NCI-H2196 (cell line): ENCODE data around the gene DCUN1D2.

Experiments
- DNase-seq: peaks from one replicate; lab custom pipeline; 2025; ENCODE audit not compliant: unreplicated experiment; lab: John Stamatoyannopoulos, UW

The DCUN1D2 gene

GRCh38 chr13:113427562-113428468 lies 62.7 kb downstream of the DCUN1D2 start:
- DNase-seq: no peak

DNA sequence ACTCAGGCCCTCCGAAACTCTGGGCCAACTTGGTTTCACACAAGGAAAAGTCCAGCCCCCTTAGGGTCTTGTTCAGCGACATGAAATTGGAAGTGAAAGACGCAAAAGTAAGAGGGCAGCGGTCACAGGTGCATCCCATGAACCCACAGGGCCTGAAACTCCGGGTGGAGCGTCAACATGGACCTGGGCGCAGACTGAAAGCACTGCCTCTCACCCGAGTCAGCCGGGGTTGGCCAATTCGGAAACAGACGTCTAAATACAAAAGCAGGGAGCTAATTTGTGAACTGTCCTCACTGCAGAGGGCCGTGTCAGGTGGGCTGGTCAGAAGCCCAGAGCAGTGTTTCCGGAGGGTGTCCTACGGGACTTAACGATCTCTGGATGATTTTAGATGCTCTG lies 63.9 kb downstream of the DCUN1D2 start:
- no peak for DNase-seq

GRCh38 chr13:113425941-113426590 lies 64.4 kb downstream of the DCUN1D2 start:
- no peak for DNase-seq

DNA sequence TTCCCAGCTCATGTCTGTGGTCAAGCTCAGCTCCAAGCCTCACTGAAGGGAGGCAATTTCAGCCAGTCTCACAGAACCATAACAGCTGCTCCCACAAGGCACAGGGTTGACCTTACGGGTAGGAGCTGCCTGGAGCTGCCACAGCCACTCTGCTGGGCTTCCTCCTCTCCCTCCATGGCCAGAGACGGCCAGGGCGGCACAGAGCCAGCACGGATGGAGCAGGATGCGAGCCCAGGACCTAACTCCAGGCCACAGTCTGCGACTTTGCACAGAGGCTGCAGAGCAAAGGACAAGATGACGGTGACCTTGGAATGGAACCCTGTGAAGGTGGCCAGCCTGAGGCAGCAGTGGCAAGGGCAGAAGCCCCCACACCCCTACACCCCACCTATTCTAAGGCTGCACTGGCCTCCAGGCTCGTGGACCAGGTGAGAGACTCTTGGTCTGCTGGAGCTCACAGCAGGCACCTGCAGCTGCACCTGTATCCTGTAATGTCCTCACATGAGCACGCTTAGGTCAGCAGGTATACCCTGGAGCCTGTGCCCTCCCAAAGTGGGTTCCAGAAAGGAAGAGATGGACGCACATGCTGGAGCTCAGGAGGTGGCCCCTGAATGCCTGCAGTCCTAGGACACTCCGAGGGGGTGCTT lies 66.9 kb downstream of the DCUN1D2 start:
- DNase-seq: no peak

GRCh38 chr13:113422807-113423519 lies 67.5 kb downstream of the DCUN1D2 start:
- DNase-seq: no peak

DNA sequence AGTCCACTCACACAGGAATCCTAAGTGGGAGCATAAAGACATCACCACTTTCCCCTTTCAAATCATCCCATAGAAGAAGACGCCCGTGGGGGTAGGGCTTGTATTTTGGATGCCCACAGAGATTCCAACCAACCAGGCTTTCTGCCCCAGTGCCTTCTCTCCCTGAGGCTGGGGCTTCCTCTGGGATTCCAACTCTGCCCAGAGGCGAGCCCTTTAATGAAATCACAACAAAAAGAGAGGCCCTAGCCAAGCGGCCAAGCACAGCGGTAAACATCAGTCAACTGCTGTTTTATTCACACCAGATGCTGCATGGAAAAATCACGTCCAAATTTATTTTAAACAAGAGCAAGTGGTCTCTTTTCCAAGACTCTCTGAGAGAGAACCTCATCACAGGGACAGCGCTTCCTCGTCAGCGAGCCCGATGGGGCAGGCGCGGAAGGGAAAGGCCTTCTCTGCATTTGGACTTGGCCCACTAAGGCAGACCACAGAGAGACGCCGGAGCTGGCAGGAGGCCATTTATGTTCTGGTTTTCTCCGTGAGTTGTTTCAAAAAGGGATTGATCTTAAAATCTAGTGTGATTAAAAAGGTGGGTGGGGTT lies 68.7 kb downstream of the DCUN1D2 start:
- DNase-seq: no peak

DNA sequence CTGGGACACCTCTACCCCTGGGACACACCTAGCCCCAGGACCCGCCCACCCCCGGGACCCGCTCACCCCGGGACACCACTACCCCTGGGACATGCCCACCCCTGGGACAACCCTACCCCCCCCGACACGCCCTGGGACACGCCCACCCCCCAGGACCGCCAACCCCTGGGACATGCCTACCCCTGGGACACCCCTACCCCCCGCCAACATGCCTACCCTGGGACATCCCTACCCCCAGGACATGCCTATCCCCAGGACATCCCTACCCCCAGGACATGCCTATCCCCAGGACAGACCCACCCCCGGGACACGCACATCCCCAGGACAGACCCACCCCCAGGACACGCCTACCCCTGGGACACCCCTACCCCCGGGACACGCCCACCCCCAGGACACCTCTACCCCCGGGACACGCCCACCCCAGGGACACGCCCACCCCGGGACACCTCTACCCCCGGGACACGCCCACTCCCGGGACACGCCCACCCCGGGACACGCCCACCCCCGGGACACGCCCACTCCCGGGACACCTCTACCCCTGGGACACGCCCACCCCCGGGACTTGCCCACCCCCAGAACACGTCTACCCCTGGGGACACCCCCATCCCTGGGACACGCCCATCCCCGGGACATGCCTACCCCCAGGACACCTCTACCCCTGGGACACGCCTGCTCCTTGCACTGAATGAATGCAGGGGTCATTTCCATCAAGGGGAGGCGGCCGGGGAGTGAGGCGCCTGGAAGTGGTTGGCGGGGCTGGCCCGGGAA lies 69.5 kb downstream of the DCUN1D2 start:
- DNase-seq: no peak

GRCh38 chr13:113420232-113420631 lies 70.3 kb downstream of the DCUN1D2 start:
- no peak for DNase-seq

GRCh38 chr13:113419531-113420193 lies 70.8 kb downstream of the DCUN1D2 start:
- DNase-seq: no peak

DNA sequence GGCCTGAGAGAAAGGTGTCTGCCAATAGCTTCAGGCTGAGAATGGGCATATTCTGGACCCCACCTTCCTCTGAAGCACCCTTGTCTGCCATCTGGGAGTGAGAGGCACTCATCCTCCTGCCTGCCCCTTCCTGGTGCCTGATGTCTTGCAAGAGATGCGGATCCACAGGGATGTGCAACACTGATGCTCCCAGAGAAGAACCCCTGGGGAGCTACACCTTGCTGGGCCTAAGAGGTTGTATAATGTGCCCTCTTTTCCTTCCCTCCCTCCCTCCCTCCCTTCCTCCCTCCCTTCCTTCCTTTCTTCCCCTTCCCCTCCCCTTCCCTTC lies 71.8 kb downstream of the DCUN1D2 start:
- DNase-seq: no peak

- DNase-seq: no peak
Measured at GRCh38 chr13:113417836-113418721, 72.4 kb downstream of the DCUN1D2 start.

- DNase-seq: no peak
Measured at GRCh38 chr13:113417008-113417751, 73.3 kb downstream of the DCUN1D2 start.

DNA sequence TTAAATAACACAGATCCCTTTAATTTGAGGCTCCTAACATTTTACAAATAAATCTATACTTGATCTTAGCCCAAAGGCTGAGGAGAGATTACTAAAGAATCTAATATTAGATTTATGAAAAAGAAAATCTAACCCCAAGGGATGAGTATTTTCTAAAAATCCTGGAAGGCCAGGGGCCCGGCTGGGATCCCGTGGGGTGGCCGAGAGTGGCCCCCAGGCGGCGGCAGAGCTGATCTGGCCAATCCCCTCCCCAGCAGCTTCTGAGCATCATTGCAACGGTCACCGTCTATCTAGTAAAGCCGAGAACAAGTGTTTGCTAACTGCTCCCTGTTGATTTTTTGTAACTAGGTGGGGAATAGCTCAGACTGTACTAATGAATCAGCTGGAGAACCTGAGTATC lies 74.7 kb downstream of the DCUN1D2 start:
- DNase-seq: no peak

DNA sequence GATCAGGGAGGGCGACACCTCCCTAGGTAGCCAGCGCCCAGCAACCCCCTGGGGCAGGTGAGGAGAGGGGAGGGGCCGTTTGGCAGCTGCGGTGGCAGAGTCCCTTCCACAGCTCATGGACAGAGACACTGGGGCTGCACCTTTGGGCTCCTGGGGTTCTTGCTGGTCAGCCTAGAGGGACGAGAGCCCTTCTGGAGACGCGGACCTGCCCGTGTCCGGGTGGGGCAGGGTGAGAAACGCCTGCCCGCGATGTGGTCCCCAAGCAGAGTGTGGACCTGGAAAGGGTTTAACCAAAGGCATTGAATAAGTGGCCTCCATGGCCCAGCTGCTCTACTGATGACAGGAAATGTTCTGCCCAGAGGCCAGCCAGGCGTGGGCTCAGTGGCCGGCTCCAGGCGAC lies 75.5 kb downstream of the DCUN1D2 start:
- DNase-seq: no peak

DNA sequence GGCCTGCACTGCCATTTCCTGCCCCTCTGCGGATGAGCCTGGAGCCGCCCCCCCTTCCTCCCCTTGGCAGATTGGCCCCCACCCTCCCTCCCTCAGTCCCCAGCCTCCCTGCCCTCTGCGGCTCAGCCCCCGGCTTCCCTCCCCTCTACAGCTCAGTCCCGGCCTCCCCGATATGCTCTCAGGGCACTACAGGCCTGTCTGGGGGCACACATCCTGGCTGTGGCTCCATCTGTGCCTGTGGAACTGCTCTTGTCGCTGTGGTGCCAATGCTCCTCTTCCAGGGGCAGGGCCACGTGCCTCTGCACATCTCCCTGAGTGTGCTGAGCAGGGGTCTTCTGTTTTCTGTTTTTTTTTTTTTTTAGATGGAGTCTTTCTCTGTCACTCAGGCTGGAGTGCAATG lies 76.2 kb downstream of the DCUN1D2 start:
- no peak for DNase-seq

GRCh38 chr13:113413898-113414282 lies 76.6 kb downstream of the DCUN1D2 start:
- DNase-seq: no peak

GRCh38 chr13:113413178-113413897 lies 77.2 kb downstream of the DCUN1D2 start:
- DNase-seq: no peak
